Gastrocnemius medialis (tissue), 4 donors: Measurements from ENCODE around the gene DTNA. TPM values are rescaled to one million over a fixed set of nuclear protein-coding genes. Genes with fewer than 3 reads are reported as not detected.
"Not testable (repeated sequence)": the region's sequence is repeated elsewhere in the genome, so short reads cannot be mapped to it uniquely, and the experiment has no call there.

ENCODE experiments used
- ATAC-seq, 2 donors: fragments of 150-250 bp; one replicate each; pipeline ENCODE4 v1.9.1; 2016
- DNase-seq, 2 donors: peaks; one replicate each; pipeline ENCODE4 v3.0.0-alpha.2; 2019
- H3K27ac ChIP-seq, 4 donors: fragments of 200-600 bp; sonication (generic); 1 replicate in 1 of 4; 2 replicates in 3 of 4; pipeline ENCODE4 v1.5.1; 2016 to 2018; ENCODE audit warnings: mild to moderate bottlenecking in 2 of 4, moderate library complexity in 1 of 4
- H3K27me3 ChIP-seq, 3 donors: fragments of 200-600 bp; sonication (generic) in 2 of 3; 1 replicate in 1 of 3; 2 replicates in 2 of 3; pipeline versions ENCODE4 v1.5.1 to v1.6.0; 2016 to 2019; ENCODE audit warnings: mild to moderate bottlenecking in 1 of 3, moderate library complexity in 1 of 3
- H3K36me3 ChIP-seq, 2 donors: fragments of 200-600 bp; sonication (generic) in 1 of 2; one replicate each; pipeline ENCODE4 v1.5.1; 2017 to 2018
- H3K4me1 ChIP-seq, 2 donors: fragments of 200-600 bp; sonication (generic) in 1 of 2; one replicate each; pipeline ENCODE4 v1.5.1; 2016 to 2017; ENCODE audit warnings: mild to moderate bottlenecking in 2 of 2
- H3K4me3 ChIP-seq, 4 donors: fragments of 200-600 bp; sonication (generic) in 3 of 4; 1 replicate in 1 of 4; 2 replicates in 3 of 4; pipeline ENCODE4 v1.5.1; 2016 to 2019; ENCODE audit warnings: mild to moderate bottlenecking in 2 of 4
- H3K9me3 ChIP-seq, 3 donors: fragments of 200-600 bp; sonication (generic) in 2 of 3; 1 replicate in 1 of 3; 2 replicates in 2 of 3; pipeline ENCODE4 v1.5.1; 2016 to 2019
- CTCF ChIP-seq, 5 experiments: fragments of 450-650 bp in 3 of 5; fragments of 200-600 bp in 2 of 5; sonication (generic) in 2 of 5; IDR thresholded peaks in 4 of 5; conservative IDR thresholded peaks in 1 of 5; 1 replicate in 4 of 5; 2 replicates in 1 of 5; pipeline ENCODE4 v1.5.1; 2016 to 2019; ENCODE audit warnings: antibody characterized with exemption in 5 of 5, mild to moderate bottlenecking in 3 of 5, moderate library complexity in 3 of 5
- POLR2A ChIP-seq, 2 donors: fragments of 450-650 bp; IDR thresholded peaks; one replicate each; pipeline ENCODE4 v1.6.1; 2017; ENCODE audit warnings: antibody characterized with exemption in 2 of 2, mild to moderate bottlenecking in 2 of 2, moderate library complexity in 2 of 2
- in situ Hi-C, 4 donors: fragments of 200-750 bp; cut with MboI; loops; one replicate each; pipeline versions ENCODE4 v1.15.0 to v1.8.0; 2017; ENCODE audit warnings: low sequenced_read_pairs in 4 of 4
- intact Hi-C: fragments of 100-400 bp; cut with DNase I; formaldehyde crosslinking; loops from one replicate; pipeline ENCODE4 v1.15.1; 2023; ENCODE audit warnings: low total_unique reads
- total RNA-seq, 4 donors: library from RNA; depleted of rRNA; stranded (reverse); fragments of >200 nt; gene quantifications; one replicate each; pipeline versions ENCODE4 v1.1.0 to v1.2.3, GENCODE V29; 2016

DTNA gene
- total RNA-seq, 4 donors from 2014 or later, result 38.6 to 63.9 (median 56.1) TPM

DNA sequence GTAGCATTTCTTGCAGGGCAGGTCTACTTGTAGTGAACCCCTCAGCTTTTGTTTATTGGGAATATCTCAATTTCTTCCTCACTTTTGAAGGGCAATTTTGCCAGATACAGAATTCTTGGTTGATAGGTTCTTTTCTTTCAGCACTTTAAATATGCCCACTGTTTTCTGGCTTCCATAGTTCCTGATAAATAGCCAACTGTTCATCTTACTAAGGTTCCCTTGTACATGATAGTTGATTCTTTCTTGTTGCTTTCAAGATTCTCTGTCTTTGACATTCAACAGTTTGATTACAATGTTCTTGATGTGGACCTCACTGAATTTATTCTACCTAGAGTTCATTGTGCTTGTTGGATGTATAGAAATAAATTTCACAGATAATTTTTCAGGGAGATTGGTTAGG lies 183.1 kb downstream of the DTNA start:
- Histone ChIP-seq H3K36me3 (peaks cover 0 to 37% of the 10 kb centered on the region in 2 donors), H3K9me3 (no peaks in the 10 kb centered on the region), H3K4me1 (no peaks in the 10 kb centered on the region), H3K27me3 (no peaks in the 10 kb centered on the region), H3K4me3 (no peak overlapping the region), H3K27ac (peak overlapping the region in 3 of 4 donors; percentile 11 to 46 (median 30))
- no peak for TF ChIP-seq POLR2A (IDR thresholded peaks at IDR 0.05)
- no peak for TF ChIP-seq CTCF (IDR thresholded peaks at IDR 0.05 in 4 of 5, conservative IDR thresholded peaks at IDR 0.05 in 1 of 5)
- in situ Hi-C loops, result no loop called here
- no peak for DNase-seq
- no peak for ATAC-seq
- intact Hi-C loops, result no loop called here

GRCh38 chr18:34901299-34901698 lies 191.2 kb downstream of the DTNA start:
- DNase-seq, result no peak
- no peak overlapping the region for H3K4me3 ChIP-seq
- H3K36me3 ChIP-seq, result peaks cover 0 to 19% of the 10 kb centered on the region in 2 donors
- TF ChIP-seq CTCF (IDR thresholded peaks at IDR 0.05 in 4 of 5, conservative IDR thresholded peaks at IDR 0.05 in 1 of 5), result peak in 3 of 5 experiments; percentile 32 to 36 (median 34)
- no peak for TF ChIP-seq POLR2A (IDR thresholded peaks at IDR 0.05)
- peak; percentile 72 to 90 for ATAC-seq
- H3K27me3 ChIP-seq, result no peaks in the 10 kb centered on the region
- intact Hi-C loops (loop anchor here (2.0 kb wide), 1 partner anchor 34 kb away; no protein-coding TSS in a partner anchor), in situ Hi-C loops (no loop called here)
- no peaks in the 10 kb centered on the region for H3K4me1 ChIP-seq
- H3K9me3 ChIP-seq, result no peaks in the 10 kb centered on the region
- peak overlapping the region; percentile 1 to 44 (median 18) for H3K27ac ChIP-seq

- peak overlapping the region in 1 of 4 donors; percentile 47 for H3K4me3 ChIP-seq
- intact Hi-C loops (no loop called here), in situ Hi-C loops (no loop called here)
These were observed 194.9 kb downstream of the DTNA start for GRCh38 chr18:34904994-34905393.

DNA sequence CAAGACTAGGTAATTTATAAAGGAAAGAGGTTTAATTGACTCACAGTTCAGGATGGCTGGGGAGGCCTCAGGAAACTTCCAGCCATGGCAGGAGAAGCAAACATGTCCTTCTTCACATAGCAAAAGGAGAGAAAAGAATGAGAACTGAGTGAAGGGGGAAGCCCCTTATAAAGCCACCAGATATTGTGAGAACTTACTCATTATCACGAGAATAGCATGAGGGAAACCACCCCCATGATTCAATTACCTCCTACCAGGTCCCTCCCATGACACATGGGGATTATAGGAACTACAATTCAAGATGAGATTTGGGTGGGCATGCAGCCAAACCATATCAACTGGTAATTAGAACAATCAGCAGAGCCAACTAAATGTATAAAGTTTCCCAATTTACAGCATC lies 196.9 kb downstream of the DTNA start:
- H3K36me3 ChIP-seq, H3K9me3 ChIP-seq, DNase-seq, H3K27me3 ChIP-seq, intact Hi-C loops, in situ Hi-C loops, ATAC-seq: not testable (repeated sequence)
- TF ChIP-seq POLR2A (IDR thresholded peaks at IDR 0.05), result peak in 1 of 2 donors; percentile 21
- H3K27ac ChIP-seq, result peak overlapping the region; percentile 88 to 96 (median 94)
- H3K4me3 ChIP-seq, result peak overlapping the region in 1 of 4 donors; percentile 47
- peaks cover 34 to 43% of the 10 kb centered on the region in 2 donors for H3K4me1 ChIP-seq

More at GRCh38 chr18:34904994-34905393, 194.9 kb downstream of the DTNA start:
- peak overlapping the region in 3 of 4 donors; percentile 10 to 51 (median 18) for H3K27ac ChIP-seq
- peaks cover 0 to 19% of the 10 kb centered on the region in 2 donors for H3K36me3 ChIP-seq
- no peak for ATAC-seq
- TF ChIP-seq CTCF (IDR thresholded peaks at IDR 0.05 in 4 of 5, conservative IDR thresholded peaks at IDR 0.05 in 1 of 5), result no peak
- no peak for TF ChIP-seq POLR2A (IDR thresholded peaks at IDR 0.05)
- DNase-seq, result no peak
- no peaks in the 10 kb centered on the region for H3K27me3 ChIP-seq
- peaks cover 22 to 26% of the 10 kb centered on the region in 2 donors for H3K4me1 ChIP-seq
- H3K9me3 ChIP-seq, result no peaks in the 10 kb centered on the region

DNA sequence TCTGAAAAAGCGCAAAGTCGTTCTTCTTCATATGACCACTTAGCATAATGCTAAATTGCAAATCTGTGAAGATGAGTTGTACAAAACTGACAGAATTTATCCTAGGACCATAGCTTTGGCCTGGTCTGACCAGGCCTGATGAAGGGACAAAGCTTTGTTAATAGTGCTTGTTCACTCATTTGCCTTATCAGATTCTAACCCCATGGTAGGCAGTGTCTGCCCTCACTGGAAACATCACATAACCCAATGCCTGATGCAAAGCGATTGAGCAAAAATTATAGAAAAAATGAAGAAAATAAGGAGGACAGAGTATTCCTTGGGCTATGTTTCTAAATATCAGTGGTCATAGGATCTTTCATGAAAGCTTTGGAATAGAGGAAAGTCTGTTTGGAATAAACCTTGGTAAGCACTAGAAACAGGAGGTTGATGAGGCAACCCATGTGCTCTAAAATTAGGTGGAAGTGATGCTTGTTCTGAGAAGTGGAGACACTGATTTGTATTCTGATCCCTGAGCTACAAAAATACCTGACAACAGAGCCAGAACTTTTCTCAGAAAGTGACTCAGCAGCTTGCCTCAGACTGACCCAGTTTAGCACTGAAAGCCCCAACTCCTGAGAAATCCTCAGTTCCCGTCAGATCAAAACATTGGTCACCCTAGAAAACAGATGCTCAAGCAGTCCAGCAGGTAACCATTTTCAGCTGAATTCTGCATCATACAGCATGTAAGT lies 199.7 kb downstream of the DTNA start:
- in situ Hi-C loops (no loop called here), intact Hi-C loops (loop anchor here (5.0 kb wide), 1 partner anchor 58 kb away; no protein-coding TSS in a partner anchor)
- peak; percentile 97 to 98 for ATAC-seq

More for the DNA sequence above, 199.7 kb downstream of the DTNA start:
- no peaks in the 10 kb centered on the region for H3K36me3 ChIP-seq
- peak; percentile 69 to 79 for DNase-seq
- peak overlapping the region; percentile 88 to 96 (median 94) for H3K27ac ChIP-seq
- no peaks in the 10 kb centered on the region for H3K27me3 ChIP-seq
- H3K4me1 ChIP-seq, result peaks cover 35 to 45% of the 10 kb centered on the region in 2 donors
- no peaks in the 10 kb centered on the region for H3K9me3 ChIP-seq
- peak overlapping the region in 3 of 4 donors; percentile 8 to 29 (median 21) for H3K4me3 ChIP-seq
- no peak for TF ChIP-seq POLR2A (IDR thresholded peaks at IDR 0.05)
- TF ChIP-seq CTCF (IDR thresholded peaks at IDR 0.05 in 4 of 5, conservative IDR thresholded peaks at IDR 0.05 in 1 of 5), result no peak
